Stimulated activated naive CD8-positive, alpha-beta T cell treated with anti-CD3 and anti-CD28 coated beads, Interleukin-15, amount 100 ng/mL, for 72 hours (primary cell): ENCODE data around the gene ZBTB2.
"Not testable (repeated sequence)": the region's sequence is repeated elsewhere in the genome, so short reads cannot be mapped to it uniquely, and the experiment has no call there.

Experiments used
- ATAC-seq: fragments of 150-1000 bp; cut with Tn5 transposase; 2 replicates; pipeline ENCODE4 v1.10.0; 2021; ENCODE audit warnings: mild to moderate bottlenecking, moderate library complexity
- DNase-seq, 2 donors: peaks; one replicate each; pipeline ENCODE4 v3.0.0; 2021 to 2022
- H3K27ac Mint-ChIP-seq, 2 donors: one replicate each; pipeline ENCODE4 v1.8.0; 2022; ENCODE audit warnings: mild to moderate bottlenecking in 2 of 2, mixed read lengths in 2 of 2, moderate library complexity in 2 of 2
- H3K27me3 Mint-ChIP-seq: one replicate; pipeline ENCODE4 v1.8.0; 2022; ENCODE audit warnings: mixed read lengths
- H3K4me1 Mint-ChIP-seq: one replicate; pipeline ENCODE4 v1.8.0; 2022; ENCODE audit warnings: mild to moderate bottlenecking, mixed read lengths
- H3K4me3 Mint-ChIP-seq, 2 donors: one replicate each; pipeline ENCODE4 v1.8.0; 2022; ENCODE audit warnings: mild to moderate bottlenecking in 2 of 2, mixed read lengths in 2 of 2, moderate library complexity in 1 of 2
- H3K9me3 Mint-ChIP-seq, 2 donors: one replicate each; pipeline ENCODE4 v1.8.0; 2022; ENCODE audit warnings: mixed read lengths in 2 of 2

ZBTB2 gene

GRCh38 chr6:151338651-151339200 lies 52.6 kb downstream of the ZBTB2 start:
- DNase-seq = no peak
- H3K27ac Mint-ChIP-seq = no peak overlapping the region
- no peaks in the 10 kb centered on the region for H3K4me1 Mint-ChIP-seq
- no peak overlapping the region for H3K4me3 Mint-ChIP-seq
- H3K9me3 Mint-ChIP-seq = no peaks in the 10 kb centered on the region
- ATAC-seq = no peak
- no peaks in the 10 kb centered on the region for H3K27me3 Mint-ChIP-seq

- no peak overlapping the region for H3K4me3 Mint-ChIP-seq
- no peaks in the 10 kb centered on the region for H3K4me1 Mint-ChIP-seq
- no peaks in the 10 kb centered on the region for H3K27me3 Mint-ChIP-seq
- H3K9me3 Mint-ChIP-seq = no peaks in the 10 kb centered on the region
- DNase-seq (no peak), ATAC-seq (no peak)
- H3K27ac Mint-ChIP-seq = no peak overlapping the region
Measured at GRCh38 chr6:151335930-151336329, 55.4 kb downstream of the ZBTB2 start.

- no peak for ATAC-seq
- DNase-seq = no peak
- Mint-ChIP-seq H3K9me3 (no peaks in the 10 kb centered on the region), H3K4me3 (no peak overlapping the region), H3K27me3 (peaks cover 37% of the 10 kb centered on the region), H3K4me1 (peaks cover 10% of the 10 kb centered on the region), H3K27ac (no peak overlapping the region)
Measured at GRCh38 chr6:151330130-151330696, 61.1 kb downstream of the ZBTB2 start.

GRCh38 chr6:151327101-151327500 lies 64.3 kb downstream of the ZBTB2 start:
- H3K27ac Mint-ChIP-seq = no peak overlapping the region
- H3K4me3 Mint-ChIP-seq = no peak overlapping the region
- no peaks in the 10 kb centered on the region for H3K9me3 Mint-ChIP-seq
- ATAC-seq (no peak), DNase-seq (no peak)
- peaks cover 27% of the 10 kb centered on the region for H3K4me1 Mint-ChIP-seq
- H3K27me3 Mint-ChIP-seq = peaks cover 68% of the 10 kb centered on the region

GRCh38 chr6:151326116-151326825 lies 65.1 kb downstream of the ZBTB2 start:
- no peak for DNase-seq
- Mint-ChIP-seq H3K9me3 (no peaks in the 10 kb centered on the region), H3K27ac (no peak overlapping the region), H3K27me3 (peaks cover 69% of the 10 kb centered on the region), H3K4me1 (peaks cover 27% of the 10 kb centered on the region), H3K4me3 (peak overlapping the region; percentile 76 to 85)
- peak; percentile 15 for ATAC-seq

- DNase-seq = peak in 1 of 2 donors; percentile 11
- Mint-ChIP-seq H3K27me3 (peaks cover 78% of the 10 kb centered on the region), H3K27ac (peak overlapping the region in 1 of 2 donors; percentile 37)
Measured at GRCh38 chr6:151325075-151326050, 66.0 kb downstream of the ZBTB2 start.

GRCh38 chr6:151324488-151324825 lies 66.9 kb downstream of the ZBTB2 start:
- Mint-ChIP-seq H3K4me3 (no peak overlapping the region), H3K27me3 (peaks cover 84% of the 10 kb centered on the region), H3K4me1 (peaks cover 27% of the 10 kb centered on the region), H3K9me3 (no peaks in the 10 kb centered on the region), H3K27ac (no peak overlapping the region)
- no peak for ATAC-seq
- DNase-seq = no peak

More at GRCh38 chr6:151325075-151326050, 66.0 kb downstream of the ZBTB2 start:
- ATAC-seq = peak; percentile 50
- Mint-ChIP-seq H3K9me3 (no peaks in the 10 kb centered on the region), H3K4me1 (peaks cover 27% of the 10 kb centered on the region), H3K4me3 (peak overlapping the region; percentile 76 to 85)

- Mint-ChIP-seq H3K9me3 (no peaks in the 10 kb centered on the region), H3K27ac (no peak overlapping the region), H3K27me3 (peaks cover 78% of the 10 kb centered on the region), H3K4me1 (peaks cover 27% of the 10 kb centered on the region), H3K4me3 (no peak overlapping the region)
- ATAC-seq = peak; percentile 72
- peak; percentile 65 to 68 for DNase-seq
Measured at GRCh38 chr6:151323791-151324487, 67.4 kb downstream of the ZBTB2 start.

GRCh38 chr6:151322570-151322969 lies 68.8 kb downstream of the ZBTB2 start:
- ATAC-seq (no peak), DNase-seq (no peak)
- no peak overlapping the region for H3K27ac Mint-ChIP-seq
- H3K4me3 Mint-ChIP-seq = no peak overlapping the region
- H3K27me3 Mint-ChIP-seq = peaks cover 73% of the 10 kb centered on the region
- no peaks in the 10 kb centered on the region for H3K9me3 Mint-ChIP-seq
- peaks cover 27% of the 10 kb centered on the region for H3K4me1 Mint-ChIP-seq

GRCh38 chr6:151321438-151321837 lies 69.9 kb downstream of the ZBTB2 start:
- peaks cover 27% of the 10 kb centered on the region for H3K4me1 Mint-ChIP-seq
- no peak overlapping the region for H3K4me3 Mint-ChIP-seq
- no peaks in the 10 kb centered on the region for H3K9me3 Mint-ChIP-seq
- DNase-seq = no peak
- H3K27ac Mint-ChIP-seq = no peak overlapping the region
- peaks cover 62% of the 10 kb centered on the region for H3K27me3 Mint-ChIP-seq
- no peak for ATAC-seq

GRCh38 chr6:151320140-151320539 lies 71.2 kb downstream of the ZBTB2 start:
- no peak for DNase-seq
- no peak overlapping the region for H3K27ac Mint-ChIP-seq
- peaks cover 17% of the 10 kb centered on the region for H3K4me1 Mint-ChIP-seq
- ATAC-seq = no peak
- peaks cover 0 to 9% of the 10 kb centered on the region in 2 donors for H3K9me3 Mint-ChIP-seq
- peaks cover 49% of the 10 kb centered on the region for H3K27me3 Mint-ChIP-seq
- H3K4me3 Mint-ChIP-seq = no peak overlapping the region

GRCh38 chr6:151317995-151318365 lies 73.4 kb downstream of the ZBTB2 start:
- DNase-seq (no peak), ATAC-seq (no peak)
- Mint-ChIP-seq H3K4me3 (no peak overlapping the region), H3K27ac (no peak overlapping the region), H3K27me3 (peaks cover 27% of the 10 kb centered on the region), H3K4me1 (no peaks in the 10 kb centered on the region), H3K9me3 (peaks cover 0 to 9% of the 10 kb centered on the region in 2 donors)

- Mint-ChIP-seq H3K27me3 (peaks cover 21% of the 10 kb centered on the region), H3K4me3 (no peak overlapping the region), H3K4me1 (no peaks in the 10 kb centered on the region), H3K27ac (no peak overlapping the region), H3K9me3 (peaks cover 0 to 9% of the 10 kb centered on the region in 2 donors)
- DNase-seq (no peak), ATAC-seq (no peak)
Measured at GRCh38 chr6:151317103-151317994, 74.0 kb downstream of the ZBTB2 start.

GRCh38 chr6:151315661-151316060 lies 75.7 kb downstream of the ZBTB2 start:
- not testable (repeated sequence) for ATAC-seq, DNase-seq, H3K4me3 Mint-ChIP-seq, H3K9me3 Mint-ChIP-seq, H3K27ac Mint-ChIP-seq, H3K4me1 Mint-ChIP-seq
- H3K27me3 Mint-ChIP-seq = peaks cover 12% of the 10 kb centered on the region
